Effector memory CD4-positive, alpha-beta T cell (primary cell): Measurements from ENCODE around the gene SMARCD1.
A peak's percentile ranks its signal among the peaks of the same experiment; 100 is the strongest.

Source experiments
- DNase-seq, 3 donors: peaks; one replicate each; pipeline ENCODE4 v3.0.0-alpha.2; 2020
- H3K27ac ChIP-seq: 2 replicates; pipeline ENCODE4 v1.7.0; 2013; ENCODE audit warnings: mild to moderate bottlenecking, low read length, moderate library complexity; ENCODE audit not compliant: insufficient read depth, poor library complexity, severe bottlenecking
- H3K27me3 ChIP-seq: replicated peaks from 2 replicates; pipeline ENCODE4 v1.7.0; 2013; ENCODE audit warnings: mild to moderate bottlenecking, low read length; ENCODE audit not compliant: insufficient read depth, control insufficient read depth, poor library complexity, severe bottlenecking
- H3K36me3 ChIP-seq: 2 replicates; pipeline ENCODE4 v1.7.0; 2013; ENCODE audit warnings: mild to moderate bottlenecking, low read length, moderate library complexity; ENCODE audit not compliant: control insufficient read depth, insufficient read depth
- H3K4me1 ChIP-seq: 2 replicates; pipeline ENCODE4 v1.7.0; 2013; ENCODE audit warnings: low read length, mild to moderate bottlenecking; ENCODE audit not compliant: control insufficient read depth, insufficient read depth, poor library complexity, severe bottlenecking
- H3K4me3 ChIP-seq: 2 replicates; pipeline ENCODE4 v1.7.0; 2013; ENCODE audit warnings: low read length, low read depth, mild to moderate bottlenecking; ENCODE audit not compliant: insufficient read depth, poor library complexity, severe bottlenecking
- H3K9me3 ChIP-seq: 2 replicates; pipeline ENCODE4 v1.7.0; 2013; ENCODE audit warnings: mild to moderate bottlenecking, low read length, moderate library complexity; ENCODE audit not compliant: control insufficient read depth

The SMARCD1 gene

GRCh38 chr12:50047693-50048250 lies 37.4 kb upstream of the SMARCD1 start:
- Histone ChIP-seq H3K27me3 (peaks cover 20% of the 10 kb centered on the region), H3K27ac (no peak overlapping the region), H3K9me3 (no peaks in the 10 kb centered on the region), H3K4me1 (no peaks in the 10 kb centered on the region), H3K4me3 (no peak overlapping the region), H3K36me3 (no peaks in the 10 kb centered on the region)
- no peak for DNase-seq

GRCh38 chr12:50049254-50050118 lies 35.7 kb upstream of the SMARCD1 start:
- H3K9me3 ChIP-seq = no peaks in the 10 kb centered on the region
- no peaks in the 10 kb centered on the region for H3K36me3 ChIP-seq
- H3K27me3 ChIP-seq = peaks cover 20% of the 10 kb centered on the region
- no peaks in the 10 kb centered on the region for H3K4me1 ChIP-seq
- H3K4me3 ChIP-seq = no peak overlapping the region
- no peak overlapping the region for H3K27ac ChIP-seq
- no peak for DNase-seq

- H3K27me3 ChIP-seq = peaks cover 20% of the 10 kb centered on the region
- H3K9me3 ChIP-seq = no peaks in the 10 kb centered on the region
- H3K36me3 ChIP-seq = no peaks in the 10 kb centered on the region
- no peak for DNase-seq
- H3K4me1 ChIP-seq = no peaks in the 10 kb centered on the region
- no peak overlapping the region for H3K4me3 ChIP-seq
- no peak overlapping the region for H3K27ac ChIP-seq
Observed at GRCh38 chr12:50050119-50050385, 35.1 kb upstream of the SMARCD1 start.

GRCh38 chr12:50050410-50051098 lies 34.6 kb upstream of the SMARCD1 start:
- no peaks in the 10 kb centered on the region for H3K9me3 ChIP-seq
- H3K4me3 ChIP-seq = no peak overlapping the region
- peaks cover under 1% of the 10 kb centered on the region for H3K4me1 ChIP-seq
- peaks cover 20% of the 10 kb centered on the region for H3K27me3 ChIP-seq
- DNase-seq = no peak
- H3K27ac ChIP-seq = no peak overlapping the region
- no peaks in the 10 kb centered on the region for H3K36me3 ChIP-seq

- no peak overlapping the region for H3K27ac ChIP-seq
- no peaks in the 10 kb centered on the region for H3K36me3 ChIP-seq
- H3K4me3 ChIP-seq = no peak overlapping the region
- no peak for DNase-seq
- peaks cover 7% of the 10 kb centered on the region for H3K4me1 ChIP-seq
- peaks cover 23% of the 10 kb centered on the region for H3K27me3 ChIP-seq
- no peaks in the 10 kb centered on the region for H3K9me3 ChIP-seq
Observed at GRCh38 chr12:50051101-50051806, 33.9 kb upstream of the SMARCD1 start.

- Histone ChIP-seq H3K27me3 (peaks cover 35% of the 10 kb centered on the region), H3K36me3 (no peaks in the 10 kb centered on the region), H3K4me1 (peaks cover 13% of the 10 kb centered on the region)
Observed at GRCh38 chr12:50052544-50052943, 32.6 kb upstream of the SMARCD1 start.

GRCh38 chr12:50052964-50053363 lies 32.2 kb upstream of the SMARCD1 start:
- Histone ChIP-seq H3K4me3 (no peak overlapping the region), H3K36me3 (no peaks in the 10 kb centered on the region), H3K27me3 (peaks cover 38% of the 10 kb centered on the region), H3K9me3 (no peaks in the 10 kb centered on the region), H3K27ac (no peak overlapping the region), H3K4me1 (peaks cover 16% of the 10 kb centered on the region)
- no peak for DNase-seq

More at GRCh38 chr12:50052544-50052943, 32.6 kb upstream of the SMARCD1 start:
- DNase-seq = no peak
- Histone ChIP-seq H3K9me3 (no peaks in the 10 kb centered on the region), H3K27ac (no peak overlapping the region), H3K4me3 (no peak overlapping the region)

GRCh38 chr12:50053583-50053982 lies 31.6 kb upstream of the SMARCD1 start:
- peaks cover 18% of the 10 kb centered on the region for H3K4me1 ChIP-seq
- no peak for DNase-seq
- no peak overlapping the region for H3K4me3 ChIP-seq
- peaks cover 42% of the 10 kb centered on the region for H3K27me3 ChIP-seq
- H3K36me3 ChIP-seq = no peaks in the 10 kb centered on the region
- H3K9me3 ChIP-seq = no peaks in the 10 kb centered on the region
- H3K27ac ChIP-seq = no peak overlapping the region

- H3K4me3 ChIP-seq = no peak overlapping the region
- H3K9me3 ChIP-seq = no peaks in the 10 kb centered on the region
- peaks cover 18% of the 10 kb centered on the region for H3K4me1 ChIP-seq
- peak in 2 of 3 donors; percentile 24 to 30 for DNase-seq
- no peak overlapping the region for H3K27ac ChIP-seq
- H3K36me3 ChIP-seq = no peaks in the 10 kb centered on the region
- peaks cover 37% of the 10 kb centered on the region for H3K27me3 ChIP-seq
Observed at GRCh38 chr12:50055831-50056638, 29.1 kb upstream of the SMARCD1 start.
